GM19468 (cell line): ENCODE data around the gene ANXA1.

ENCODE experiments used
- ATAC-seq: cut with Tn5 transposase; IDR thresholded peaks from one replicate; pipeline ENCODE4 v1.9.1; 2021; ENCODE audit warnings: mild to moderate bottlenecking, moderate library complexity, moderate number of reproducible peaks; ENCODE audit not compliant: unreplicated experiment; ENCODE audit errors: extremely low read depth

Gene ANXA1

GRCh38 chr9:73202980-73203379, 51.3 kb downstream of the ANXA1 start:
- no peak for ATAC-seq

DNA sequence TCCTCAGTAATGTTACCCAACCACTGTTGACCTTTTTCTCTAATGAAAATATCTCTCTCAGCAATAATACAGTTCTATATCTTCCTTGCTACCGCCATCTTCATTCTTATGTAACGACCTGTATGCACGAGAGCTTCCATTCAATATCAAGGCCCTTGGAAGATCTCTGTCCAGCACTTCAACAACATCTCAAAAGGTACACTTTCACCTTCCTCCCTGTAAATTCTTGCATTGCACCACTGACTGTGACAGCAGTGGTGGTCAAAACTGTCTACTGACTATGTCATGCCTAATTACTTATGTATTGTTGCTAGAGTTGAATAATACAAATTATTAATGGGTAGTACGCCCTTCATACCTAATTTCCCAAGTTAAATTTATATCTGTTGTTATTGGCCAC, 53.3 kb downstream of the ANXA1 start:
- no peak for ATAC-seq

DNA sequence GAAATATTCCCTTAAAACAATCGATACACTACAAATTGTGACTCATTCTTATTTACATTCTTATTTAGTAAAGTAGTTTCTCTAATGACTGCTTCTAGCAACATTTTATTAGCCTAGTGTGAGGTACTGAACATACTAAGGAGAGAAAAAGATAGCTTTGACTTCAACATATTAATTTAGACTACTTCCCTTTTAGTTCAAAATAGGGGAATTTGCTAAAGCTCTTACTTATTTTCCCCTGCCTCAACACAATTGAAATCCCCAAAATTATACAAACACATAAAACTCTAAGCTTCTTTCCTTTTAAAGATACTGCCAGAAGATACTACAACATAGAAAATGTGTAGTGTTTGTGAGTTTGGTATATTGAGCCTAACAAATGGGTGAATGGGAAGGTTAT, 55.2 kb downstream of the ANXA1 start:
- ATAC-seq = no peak

DNA sequence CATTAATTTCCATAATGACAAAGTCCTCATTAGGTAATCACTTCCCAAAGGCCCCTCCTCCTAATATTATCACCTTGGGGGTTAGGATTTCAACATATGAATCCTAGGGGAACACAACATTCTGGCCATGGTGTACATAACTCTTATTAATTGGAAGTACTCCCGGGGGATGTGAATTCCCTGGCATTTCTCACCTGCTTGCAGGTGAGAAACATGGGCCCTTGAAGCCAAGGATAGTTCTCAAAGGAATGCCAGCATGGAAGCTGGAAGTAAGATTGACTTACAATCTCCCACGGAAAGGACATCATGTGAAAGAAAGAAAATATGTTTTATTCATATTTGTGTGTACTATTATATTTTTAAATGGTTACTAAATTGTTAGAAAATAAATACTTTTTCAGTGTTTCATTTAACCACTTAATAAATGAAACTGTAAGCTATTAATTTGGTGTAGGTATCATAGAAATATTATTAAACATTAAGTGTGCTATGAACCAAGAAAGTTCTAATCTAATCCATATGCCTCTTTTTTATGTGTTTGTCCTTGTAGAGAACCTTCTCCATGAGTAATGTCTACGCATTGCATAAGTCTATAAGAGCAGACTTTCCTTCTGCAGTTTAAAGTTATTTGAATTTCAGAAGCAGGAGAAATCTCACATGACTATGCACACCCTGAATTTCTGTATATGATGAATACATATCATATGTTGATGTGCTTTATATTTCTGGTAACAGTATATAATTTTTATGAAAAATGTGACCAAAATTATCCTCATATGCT, 59.4 kb downstream of the ANXA1 start:
- no peak for ATAC-seq

- ATAC-seq = no peak
Observed at GRCh38 chr9:73213300-73213699, 61.6 kb downstream of the ANXA1 start.

- ATAC-seq = no peak
Observed at GRCh38 chr9:73215249-73215648, 63.6 kb downstream of the ANXA1 start.

- ATAC-seq = no peak
Observed at GRCh38 chr9:73216100-73216499, 64.4 kb downstream of the ANXA1 start.
